Gastroesophageal sphincter (tissue), 3 donors: ENCODE data around the gene INKA2.

Experiments
- POLR2A ChIP-seq, 2 donors: fragments of 450-650 bp; IDR thresholded peaks; one replicate each; pipeline ENCODE4 v1.6.1; 2017; ENCODE audit warnings: antibody characterized with exemption in 2 of 2, mild to moderate bottlenecking in 2 of 2, moderate library complexity in 1 of 2
- POLR2AphosphoS5 ChIP-seq: sonication (generic); formaldehyde crosslinking; IDR thresholded peaks from one replicate; pipeline ENCODE4 v1.6.1; 2017; ENCODE audit warnings: antibody characterized with exemption
- TF ChIP-seq, protein P1 (sequence below), 4 experiments: fragments of 200-600 bp in 2 of 4; fragments of 450-650 bp in 2 of 4; sonication (generic) in 1 of 4; IDR thresholded peaks; one replicate each; pipeline ENCODE4 v1.5.1; 2017 to 2019; ENCODE audit warnings: antibody characterized with exemption in 4 of 4, mild to moderate bottlenecking in 2 of 4, moderate library complexity in 2 of 4

DNA sequence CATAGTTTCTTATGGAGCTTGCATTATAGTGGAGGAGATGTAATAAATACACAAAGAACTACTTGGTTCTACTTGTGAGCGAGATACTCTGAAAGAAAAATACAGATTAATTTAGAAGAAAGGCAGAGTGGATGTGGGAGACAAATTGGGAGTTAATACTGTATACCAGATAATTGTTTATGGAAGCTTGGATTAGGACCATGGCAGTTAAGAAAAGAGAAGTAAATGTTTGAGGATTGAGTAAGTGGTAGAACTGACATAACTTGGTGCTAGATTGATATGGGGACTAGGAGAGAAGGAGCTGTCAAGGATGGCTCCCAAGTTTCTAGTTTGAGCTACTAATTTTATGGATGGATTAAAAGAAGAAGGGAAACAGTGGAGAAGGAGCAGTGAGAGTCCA is 47.3 kb downstream of the INKA2 start:
- TF ChIP-seq POLR2A (IDR thresholded peaks at IDR 0.05) (no peak), POLR2AphosphoS5 (no peak)
- TF ChIP-seq, protein P1, sequence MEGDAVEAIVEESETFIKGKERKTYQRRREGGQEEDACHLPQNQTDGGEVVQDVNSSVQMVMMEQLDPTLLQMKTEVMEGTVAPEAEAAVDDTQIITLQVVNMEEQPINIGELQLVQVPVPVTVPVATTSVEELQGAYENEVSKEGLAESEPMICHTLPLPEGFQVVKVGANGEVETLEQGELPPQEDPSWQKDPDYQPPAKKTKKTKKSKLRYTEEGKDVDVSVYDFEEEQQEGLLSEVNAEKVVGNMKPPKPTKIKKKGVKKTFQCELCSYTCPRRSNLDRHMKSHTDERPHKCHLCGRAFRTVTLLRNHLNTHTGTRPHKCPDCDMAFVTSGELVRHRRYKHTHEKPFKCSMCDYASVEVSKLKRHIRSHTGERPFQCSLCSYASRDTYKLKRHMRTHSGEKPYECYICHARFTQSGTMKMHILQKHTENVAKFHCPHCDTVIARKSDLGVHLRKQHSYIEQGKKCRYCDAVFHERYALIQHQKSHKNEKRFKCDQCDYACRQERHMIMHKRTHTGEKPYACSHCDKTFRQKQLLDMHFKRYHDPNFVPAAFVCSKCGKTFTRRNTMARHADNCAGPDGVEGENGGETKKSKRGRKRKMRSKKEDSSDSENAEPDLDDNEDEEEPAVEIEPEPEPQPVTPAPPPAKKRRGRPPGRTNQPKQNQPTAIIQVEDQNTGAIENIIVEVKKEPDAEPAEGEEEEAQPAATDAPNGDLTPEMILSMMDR (IDR thresholded peaks at IDR 0.05): no peak
